NCI-H2107 (cell line): ENCODE measurements around the gene METTL15.
"Not testable (repeated sequence)": the region's sequence is repeated elsewhere in the genome, so short reads cannot be mapped to it uniquely, and the experiment has no call there.

Experiments
- DNase-seq: peaks from one replicate; lab custom pipeline; 2025; lab: John Stamatoyannopoulos, UW

METTL15 gene

GRCh38 chr11:28110821-28111200 is 2.6 kb downstream of the METTL15 start:
- DNase-seq, result no peak

GRCh38 chr11:28114116-28114515 is 5.9 kb downstream of the METTL15 start:
- no peak for DNase-seq

DNA sequence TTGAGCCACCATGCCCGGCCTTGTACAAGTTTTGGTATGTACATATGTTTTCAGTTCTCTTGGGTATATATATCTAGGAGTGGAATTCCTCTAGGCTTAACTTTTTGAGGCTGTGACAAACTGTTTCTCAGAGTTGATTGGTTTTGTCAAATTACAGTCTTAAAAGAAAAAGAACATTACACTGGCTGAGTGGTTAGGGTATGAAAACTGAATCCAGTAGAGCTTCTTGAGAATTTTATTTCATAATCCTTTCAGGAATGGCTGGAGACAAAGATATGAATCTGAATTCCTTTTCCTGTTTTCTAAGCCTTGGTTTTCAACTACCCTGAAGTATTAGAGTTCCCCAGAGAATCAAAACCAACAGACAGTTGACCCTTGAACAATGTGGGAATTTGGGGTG is 6.5 kb downstream of the METTL15 start:
- DNase-seq, result no peak

DNA sequence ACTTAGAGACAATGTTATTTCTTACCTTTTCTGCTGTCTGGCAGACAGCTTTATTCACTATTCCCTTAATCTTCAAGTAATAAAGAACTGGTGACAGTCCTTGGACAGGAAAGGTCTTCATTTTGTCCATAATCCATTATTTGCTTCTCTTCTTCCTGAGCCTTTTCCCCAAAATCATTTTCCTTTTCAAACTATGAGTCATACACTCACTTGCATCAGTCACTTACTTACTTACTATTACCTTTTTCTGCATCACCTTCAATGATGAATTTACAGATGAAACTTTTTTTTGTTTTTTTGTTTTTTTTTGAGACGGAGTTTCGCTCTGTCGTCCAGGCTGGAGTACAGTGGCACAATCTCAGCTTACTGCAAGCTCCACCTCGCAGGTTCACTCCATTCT is 9.5 kb downstream of the METTL15 start:
- DNase-seq, result no peak

DNA sequence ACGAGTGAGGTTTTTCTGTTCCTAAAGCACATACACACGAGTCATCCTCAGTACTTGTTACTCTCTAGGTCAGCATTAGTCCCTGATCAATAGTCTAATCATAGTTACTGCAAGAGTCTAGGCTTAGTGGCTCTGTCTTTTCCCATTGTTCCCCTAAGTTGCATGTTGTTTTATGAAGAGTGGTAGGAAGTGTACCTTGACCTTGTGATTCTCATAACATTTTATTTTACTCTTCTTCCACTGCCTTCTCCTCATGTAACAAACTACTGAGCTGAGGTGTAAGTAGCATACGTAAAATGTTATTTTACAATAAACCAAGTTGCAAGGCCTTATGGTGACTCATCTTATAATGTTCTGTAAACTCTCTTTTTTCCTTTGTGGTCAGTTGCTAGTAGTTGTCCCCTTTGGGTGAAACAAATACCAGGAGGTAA is 15.0 kb downstream of the METTL15 start:
- DNase-seq, result no peak

DNA sequence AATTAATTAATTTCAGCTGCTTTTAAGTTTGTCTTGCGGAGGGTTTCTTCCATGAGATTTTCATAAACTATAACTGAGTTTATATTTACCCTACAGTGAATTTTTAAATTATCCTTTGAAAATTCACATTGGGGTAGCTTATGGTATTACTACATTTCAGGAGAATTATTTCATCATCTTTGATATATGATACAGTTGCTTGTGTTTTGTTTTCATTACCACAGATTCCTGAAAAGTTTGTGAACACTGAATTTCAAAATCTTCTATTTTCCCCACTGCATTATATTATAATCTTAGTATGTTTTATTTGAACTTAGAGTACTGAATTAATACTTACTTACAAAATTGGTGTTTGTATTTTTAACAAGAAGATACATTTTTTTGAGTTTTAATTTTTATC is 24.4 kb downstream of the METTL15 start:
- DNase-seq, result no peak

GRCh38 chr11:28133146-28133545 is 25.0 kb downstream of the METTL15 start:
- DNase-seq, result no peak

DNA sequence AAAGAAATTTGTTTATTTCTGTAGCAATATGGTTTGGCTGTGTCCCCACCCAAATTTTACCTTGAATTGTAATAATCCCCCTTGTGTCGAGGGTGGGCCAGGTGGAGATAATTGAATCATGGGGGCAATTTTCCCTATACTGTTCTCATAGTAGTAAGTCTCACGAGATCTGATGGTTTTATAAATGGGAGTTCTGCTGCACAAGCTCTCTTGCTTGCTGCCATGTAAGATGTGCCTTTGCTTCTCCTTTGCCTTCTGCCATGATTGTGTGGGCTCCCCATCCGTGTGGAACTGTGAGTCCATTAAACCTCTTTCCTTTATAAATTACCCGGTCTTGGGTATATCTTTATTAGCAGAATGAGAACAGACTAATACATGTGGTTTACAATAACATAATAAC is 28.0 kb downstream of the METTL15 start:
- not testable (repeated sequence) for DNase-seq

GRCh38 chr11:28137366-28137765 is 29.2 kb downstream of the METTL15 start:
- no peak for DNase-seq

DNA sequence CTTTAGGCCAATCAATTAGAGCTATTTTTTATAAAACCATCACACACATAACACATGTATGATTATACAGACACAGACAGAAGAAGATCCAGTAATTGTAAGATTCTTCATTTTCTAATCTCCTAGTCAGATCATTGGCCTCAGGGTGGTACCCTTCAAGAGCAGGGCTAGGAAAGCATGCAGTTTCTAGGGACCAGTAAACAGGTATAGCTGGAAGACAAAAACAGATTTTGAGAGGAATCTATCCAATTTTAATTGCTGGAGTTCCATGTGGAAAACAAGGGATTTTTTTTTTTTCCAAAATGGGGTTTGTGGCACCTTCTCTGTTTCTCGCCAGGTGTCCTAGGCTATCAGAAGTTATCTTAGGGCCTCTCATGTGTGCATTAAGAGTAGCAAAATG is 29.6 kb downstream of the METTL15 start:
- no peak for DNase-seq

DNA sequence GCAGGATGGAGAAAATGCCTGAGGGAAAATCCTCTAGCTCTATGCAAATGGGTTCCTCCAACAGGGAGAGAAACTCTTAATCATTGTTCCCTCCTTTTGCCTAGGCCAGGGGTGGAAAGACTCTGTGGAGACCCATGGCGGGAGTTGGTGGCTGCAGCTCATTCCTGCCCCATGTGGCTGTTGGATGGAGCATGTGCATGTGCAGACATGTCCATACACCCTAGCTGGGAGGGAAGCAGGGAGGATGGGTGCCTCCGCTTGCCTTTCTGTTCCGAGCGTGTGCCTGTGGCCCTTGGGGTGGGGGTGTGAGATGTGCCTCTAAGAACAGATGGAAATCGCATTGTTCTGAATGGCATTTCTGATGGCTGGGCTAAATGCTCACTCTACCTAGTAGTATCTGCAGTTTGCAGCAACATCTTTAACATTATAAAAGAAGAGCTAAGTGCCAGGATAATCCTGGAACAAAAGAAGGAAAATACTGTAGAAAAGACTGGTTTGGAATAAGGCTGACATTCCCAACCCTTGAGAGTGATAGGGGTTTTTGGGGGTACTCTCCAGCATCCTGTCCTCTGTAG is 31.7 kb downstream of the METTL15 start:
- no peak for DNase-seq

GRCh38 chr11:28140689-28141455 is 32.7 kb downstream of the METTL15 start:
- no peak for DNase-seq

DNA sequence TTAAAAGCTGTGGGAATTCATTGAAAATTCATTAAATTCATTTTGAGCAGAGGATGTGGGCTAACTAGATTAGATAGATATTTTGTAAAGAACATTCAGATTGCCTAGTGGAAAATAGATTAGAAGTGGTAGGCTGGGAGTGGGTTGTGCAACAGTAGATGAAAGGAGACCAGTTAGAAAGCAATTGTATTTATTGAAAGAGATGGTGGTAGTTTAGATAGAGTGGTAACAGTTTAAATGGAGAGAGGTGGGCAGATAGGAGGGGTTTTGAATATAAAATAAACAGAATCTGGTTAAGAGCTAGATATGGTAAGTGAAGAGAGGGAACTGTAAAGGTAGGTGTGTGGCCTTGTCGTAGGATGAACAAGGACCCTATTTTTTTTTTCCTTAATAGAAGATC is 34.5 kb downstream of the METTL15 start:
- no peak for DNase-seq

DNA sequence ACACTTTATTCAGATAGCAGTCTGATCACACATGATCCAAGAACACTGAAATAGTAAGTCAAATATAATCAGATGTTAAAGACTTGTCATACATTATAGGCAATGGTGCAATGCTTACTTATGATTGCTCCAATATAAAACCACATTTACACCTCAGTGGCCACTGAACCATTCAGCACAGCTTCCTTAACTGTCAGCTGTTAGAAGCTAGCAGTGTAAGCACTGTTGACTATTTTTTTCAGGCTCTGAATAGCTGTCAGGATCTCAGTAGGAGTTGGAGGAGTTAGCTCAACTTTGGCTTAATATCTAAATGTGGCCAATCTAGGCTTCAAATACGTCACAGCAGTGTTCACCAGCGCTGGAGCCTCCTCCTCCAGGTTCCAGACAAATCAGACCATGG is 36.6 kb downstream of the METTL15 start:
- DNase-seq, result no peak

GRCh38 chr11:28146123-28146751 is 38.0 kb downstream of the METTL15 start:
- no peak for DNase-seq

DNA sequence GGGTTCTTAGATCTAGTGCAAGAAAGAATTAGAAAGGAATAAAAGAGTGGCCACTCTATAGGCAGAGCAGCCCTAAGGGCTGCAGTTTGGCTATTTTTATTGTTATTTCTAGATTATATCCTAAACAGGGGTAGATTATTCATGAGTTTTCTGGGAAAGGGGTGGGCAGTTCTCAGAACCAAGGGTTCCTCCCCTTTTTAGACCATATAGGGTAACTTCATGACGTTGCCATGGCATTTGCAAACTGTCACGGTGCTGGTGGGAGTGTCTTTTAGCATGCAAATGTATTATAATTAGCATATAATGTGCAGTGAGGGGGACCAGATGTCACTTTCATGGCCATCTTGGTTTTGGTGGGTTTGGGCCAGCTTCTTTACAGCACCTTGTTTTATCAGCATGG is 44.6 kb downstream of the METTL15 start:
- no peak for DNase-seq

DNA sequence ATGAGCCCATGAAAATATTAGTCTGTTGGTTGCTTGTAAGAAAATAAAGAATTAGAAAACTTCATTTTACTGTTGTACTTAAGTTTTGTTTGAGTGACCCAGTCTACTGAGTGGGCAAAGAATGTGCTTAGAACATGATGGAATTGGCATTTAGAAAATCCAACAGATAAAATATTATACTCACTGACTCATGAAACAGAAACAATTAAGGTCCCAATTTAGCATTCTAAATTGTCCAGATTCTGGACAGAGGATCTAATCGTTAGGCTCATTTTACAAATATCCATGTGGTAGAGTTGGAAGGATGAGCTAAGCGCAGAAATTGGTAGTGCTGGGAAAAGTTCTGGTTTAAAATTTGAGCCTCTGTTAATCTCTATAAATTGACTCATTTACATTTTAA is 45.4 kb downstream of the METTL15 start:
- no peak for DNase-seq

DNA sequence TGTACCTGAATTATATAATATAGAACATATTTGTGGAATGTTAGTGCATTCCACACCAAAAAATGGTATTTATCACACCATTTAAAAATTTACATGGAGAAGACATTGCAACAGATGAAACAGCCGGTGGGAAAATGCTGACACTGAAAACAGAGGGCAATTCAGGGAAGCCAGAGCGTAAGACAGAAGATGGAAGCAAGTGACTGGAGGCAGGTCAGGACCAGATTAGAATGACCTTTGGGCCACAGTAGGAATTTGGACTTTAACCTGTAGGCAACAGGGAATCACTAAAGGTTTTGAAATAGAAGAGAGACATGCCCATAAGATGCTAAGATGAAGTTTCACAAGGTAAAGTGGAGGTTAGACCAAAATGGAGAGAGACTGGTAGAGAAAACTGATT is 60.5 kb downstream of the METTL15 start:
- no peak for DNase-seq

DNA sequence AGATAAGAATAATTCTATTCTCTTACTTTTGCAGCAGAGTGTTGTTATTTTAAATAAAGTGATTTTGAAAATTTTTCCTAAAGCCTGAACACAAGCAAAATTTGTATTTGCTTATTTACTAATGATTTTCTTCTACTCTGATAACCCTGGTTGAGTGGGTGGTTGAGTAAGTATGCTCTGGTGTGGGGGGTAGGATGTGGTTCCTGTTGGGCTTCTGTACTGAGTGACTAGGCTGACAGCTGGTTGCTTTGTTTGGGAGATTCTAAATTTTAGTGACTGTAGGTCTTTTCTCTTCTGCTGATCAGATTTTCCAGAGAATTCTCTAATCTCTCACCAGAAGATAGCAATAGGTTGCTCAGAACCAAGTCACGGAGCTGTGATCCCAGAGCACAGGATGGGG is 61.6 kb downstream of the METTL15 start:
- no peak for DNase-seq

DNA sequence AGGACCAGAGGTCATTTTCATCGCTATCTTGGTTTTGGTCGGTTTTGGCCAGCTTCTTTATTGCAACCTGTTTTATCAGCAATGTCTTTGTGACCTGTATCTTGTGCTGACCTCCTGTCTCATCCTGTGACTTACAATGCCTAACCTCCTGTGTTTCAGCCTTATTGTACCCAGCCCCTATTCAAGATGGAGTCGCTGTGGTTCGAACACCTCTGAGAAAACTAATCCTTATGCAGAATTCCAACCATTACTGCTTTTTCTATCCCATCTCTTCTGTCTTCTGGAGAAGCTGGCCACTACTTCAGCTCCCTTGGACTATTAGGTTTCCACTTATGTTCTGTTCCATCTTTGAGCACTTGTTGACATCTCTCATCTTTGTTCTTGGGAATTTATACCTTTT is 62.6 kb downstream of the METTL15 start:
- DNase-seq, result no peak

DNA sequence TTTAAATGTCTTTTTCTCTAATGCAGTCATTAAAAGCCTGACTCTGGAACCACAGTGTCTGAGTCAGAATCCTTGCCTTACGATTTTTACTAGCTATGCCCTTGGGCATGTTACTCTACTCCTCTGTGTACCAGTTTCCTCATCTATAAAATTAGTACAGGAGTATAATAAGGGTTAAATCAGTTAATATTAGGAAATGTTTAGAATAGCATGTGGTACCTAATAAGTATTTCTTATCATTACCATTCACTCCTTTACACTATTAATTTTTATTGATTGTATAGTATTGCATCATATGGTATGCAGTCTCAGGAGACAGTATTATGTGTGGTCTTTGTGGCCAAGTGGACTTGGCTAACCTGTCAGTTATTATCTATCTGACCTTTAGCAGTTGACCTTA is 68.2 kb downstream of the METTL15 start:
- no peak for DNase-seq

DNA sequence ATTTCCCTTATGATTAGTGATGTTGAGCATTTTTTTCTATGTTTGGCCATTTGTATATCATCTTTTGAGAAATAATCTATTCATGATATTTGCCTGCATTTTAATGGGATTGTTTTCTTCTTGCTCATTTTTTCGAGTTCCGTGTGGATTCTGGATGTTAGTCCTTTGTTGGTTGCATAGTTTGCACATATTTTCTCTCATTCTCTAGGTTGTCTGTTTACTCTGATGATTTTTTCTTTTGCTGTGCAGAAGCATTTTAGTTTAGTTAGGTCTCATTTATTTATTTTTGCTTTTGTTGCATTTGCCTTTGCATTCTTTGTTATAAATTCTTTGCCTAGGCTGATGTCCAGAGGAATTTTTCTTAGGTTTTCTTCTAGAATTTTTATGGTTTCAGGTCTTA is 87.3 kb downstream of the METTL15 start:
- DNase-seq, result no peak

- no peak for DNase-seq
Measured at GRCh38 chr11:28209906-28210305, 101.7 kb downstream of the METTL15 start.

- DNase-seq, result not testable (repeated sequence)
Measured at GRCh38 chr11:28222063-28222462, 113.9 kb downstream of the METTL15 start.
